K562 (cell line): ENCODE results near the gene MRGPRE. TPM values are rescaled to one million over a fixed set of nuclear protein-coding genes. Genes with fewer than 3 reads are reported as not detected.
A peak's percentile ranks its signal among the peaks of the same experiment; 100 is the strongest.

ENCODE experiments used
- ATAC-seq: fragments of 200-7000 bp; cut with Tn5 transposase; 3 replicates; pipeline ENCODE4 v1.9.1; 2020; ENCODE audit warnings: moderate library complexity
- Bru-seq: library from RNA; stranded (reverse); fragments of 400-500 nt; gene quantifications from one replicate; lab custom pipeline; 2021; lab: Mats Ljungman, UMichigan
- BruChase-seq, 2 experiments: library from RNA; stranded (reverse); fragments of 400-500 nt; gene quantifications; one replicate each; lab custom pipeline; 2021; lab: Mats Ljungman, UMichigan
- BruUV-seq: library from RNA; stranded (reverse); fragments of 400-500 nt; replicated peaks from 2 replicates; lab custom pipeline; 2021; lab: Mats Ljungman, UMichigan
- CTCF ChIA-PET: fragments of 300-600 bp; formaldehyde crosslinking; extraction: SDS; loops from one replicate; lab custom pipeline; 2021; ENCODE audit warnings: low intra/inter-chr PET ratio; lab: Yijun Ruan, JAX
- POLR2A ChIA-PET: fragments of 300-600, 350-650 bp; sonication (Branson Sonifier 250); formaldehyde crosslinking; extraction: SDS; loops from one replicate; lab custom pipeline; 2021; ENCODE audit warnings: antibody characterized with exemption, inconsistent platforms; lab: Yijun Ruan, JAX
- DNase-seq, 4 experiments: peaks; one replicate each; pipeline versions ENCODE4 v3.0.0 to v3.0.0-alpha.2; 2011 to 2018; ENCODE audit warnings: low spot score in 3 of 4, mixed read lengths in 3 of 4; ENCODE audit errors: extremely low read depth in 1 of 4
- FAIRE-seq: peaks from 2 replicates; lab custom pipeline; 2011; peaks lifted over from hg19 to GRCh38; lab: Jason Lieb, UNC
- H2AFZ ChIP-seq: 2 replicates; pipeline ENCODE4 v1.6.0; 2011; ENCODE audit warnings: low read depth, low read length, control low read depth, inconsistent platforms
- H3K27ac ChIP-seq: fragments of 200-600 bp; 3 replicates; pipeline ENCODE4 v1.8.0; 2011; ENCODE audit warnings: low read depth, mild to moderate bottlenecking, control low read depth, inconsistent platforms, low read length, moderate library complexity, mixed read lengths; ENCODE audit errors: extremely low read depth
- H3K27me3 ChIP-seq, 2 experiments: fragments of 300-600 bp in 1 of 2; 2 replicates in 1 of 2; 3 replicates in 1 of 2; pipeline versions ENCODE4 v1.6.0 to v1.8.0; 2011; ENCODE audit warnings: inconsistent platforms in 2 of 2, low read length in 2 of 2, mild to moderate bottlenecking in 1 of 2, mixed read lengths in 1 of 2, moderate library complexity in 1 of 2; ENCODE audit not compliant: control insufficient read depth in 2 of 2, insufficient read depth in 2 of 2
- H3K36me3 ChIP-seq: fragments of 300-600 bp; 3 replicates; pipeline ENCODE4 v1.8.0; 2011; ENCODE audit warnings: mild to moderate bottlenecking, low read length, inconsistent platforms; ENCODE audit not compliant: control insufficient read depth, insufficient read depth
- H3K4me1 ChIP-seq, 2 experiments: fragments of 200-600 bp in 1 of 2; replicated peaks in 1 of 2; 2 replicates in 1 of 2; 3 replicates in 1 of 2; pipeline versions ENCODE4 v1.5.1 to v1.8.0; 2011; ENCODE audit warnings: inconsistent platforms in 2 of 2, low read length in 2 of 2, mild to moderate bottlenecking in 1 of 2, mixed read lengths in 1 of 2, moderate library complexity in 1 of 2; ENCODE audit not compliant: control insufficient read depth in 2 of 2, insufficient read depth in 2 of 2
- H3K4me2 ChIP-seq: 2 replicates; pipeline ENCODE4 v1.6.1; 2011; ENCODE audit warnings: low read length, control low read depth, inconsistent platforms, mixed read lengths; ENCODE audit not compliant: insufficient read depth
- H3K4me3 ChIP-seq: fragments of 200-600 bp; sonication (generic), shearing (Covaris generic); 2 replicates; pipeline ENCODE4 v1.5.1; 2016; ENCODE audit warnings: control low read depth, inconsistent platforms
- H3K79me2 ChIP-seq: fragments of 200-600 bp; 3 replicates; pipeline ENCODE4 v1.8.0; 2011; ENCODE audit warnings: low read length, inconsistent platforms; ENCODE audit not compliant: control insufficient read depth, insufficient read depth
- H3K9ac ChIP-seq, 2 experiments: 2 replicates each; pipeline versions ENCODE4 v1.6.0 to v1.6.1; 2011; ENCODE audit warnings: low read depth in 2 of 2, low read length in 2 of 2, control low read depth in 1 of 2, inconsistent platforms in 1 of 2, mild to moderate bottlenecking in 1 of 2, mixed read lengths in 1 of 2; ENCODE audit not compliant: insufficient read depth in 1 of 2
- H3K9me1 ChIP-seq: one replicate; pipeline ENCODE4 v1.6.0; 2011; ENCODE audit warnings: inconsistent platforms, mild to moderate bottlenecking, low read length, moderate library complexity; ENCODE audit not compliant: control insufficient read depth, insufficient read depth
- H3K9me3 ChIP-seq: replicated peaks from 2 replicates; pipeline ENCODE4 v1.5.1; 2011; ENCODE audit warnings: low read depth, low read length, inconsistent platforms; ENCODE audit not compliant: control insufficient read depth, insufficient read depth
- H4K20me1 ChIP-seq: replicated peaks from 2 replicates; pipeline ENCODE4 v1.6.1; 2011; ENCODE audit warnings: low read length, inconsistent platforms, mixed read lengths; ENCODE audit not compliant: control insufficient read depth, insufficient read depth
- ATF4 ChIP-seq: fragments of 450-650 bp; formaldehyde crosslinking; IDR thresholded peaks from 2 replicates; pipeline ENCODE4 v1.4.0; 2022; ENCODE audit warnings: mild to moderate bottlenecking, moderate library complexity
- EWSR1 ChIP-seq: fragments of 450-650 bp; IDR thresholded peaks from 2 replicates; pipeline ENCODE4 v1.6.1; 2018; ENCODE audit warnings: borderline replicate concordance, mild to moderate bottlenecking, low read depth, moderate library complexity; ENCODE audit not compliant: partially characterized antibody
- FOS ChIP-seq: IDR thresholded peaks from 3 replicates; pipeline ENCODE4 v1.6.1; 2011; ENCODE audit not compliant: insufficient read length; ENCODE audit errors: extremely low read depth
- GABPB1 ChIP-seq: sonication (generic); formaldehyde crosslinking; IDR thresholded peaks from 2 replicates; pipeline ENCODE4 v1.8.0; 2022; ENCODE audit warnings: mild to moderate bottlenecking, missing genetic modification reagents
- MAFF ChIP-seq: IDR thresholded peaks from 2 replicates; pipeline ENCODE4 v1.6.1; 2012; ENCODE audit warnings: low read length, improper control_type of control experiment
- MLLT1 ChIP-seq, 2 experiments: fragments of 450-650 bp; IDR thresholded peaks; 2 replicates each; pipeline ENCODE4 v1.6.1; 2016
- NCOA4 ChIP-seq: fragments of 450-650 bp; IDR thresholded peaks from 2 replicates; pipeline ENCODE4 v1.6.1; 2018; ENCODE audit warnings: mild to moderate bottlenecking; ENCODE audit not compliant: partially characterized antibody
- RB1 ChIP-seq: fragments of 450-650 bp; IDR thresholded peaks from 2 replicates; pipeline ENCODE4 v1.6.1; 2017; ENCODE audit warnings: low read depth, mild to moderate bottlenecking
- TBL1XR1 ChIP-seq, 2 experiments: IDR thresholded peaks; 2 replicates each; pipeline ENCODE4 v1.6.1; 2012; ENCODE audit warnings: improper control_type of control experiment in 2 of 2, low read length in 2 of 2, mild to moderate bottlenecking in 1 of 2
- VEZF1 ChIP-seq: fragments of 200-800 bp; sonication (Bioruptor generic); IDR thresholded peaks from 2 replicates; pipeline ENCODE4 v1.6.1; 2017; ENCODE audit warnings: missing genetic modification characterization, missing compliant biosample characterization
- ZBTB17 ChIP-seq: fragments of 450-650 bp; formaldehyde crosslinking; IDR thresholded peaks from 2 replicates; pipeline ENCODE4 v1.4.0; 2020; ENCODE audit warnings: mild to moderate bottlenecking
- ZNF583 ChIP-seq: fragments of 250-450 bp; sonication (Bioruptor Pico); IDR thresholded peaks from 2 replicates; pipeline ENCODE4 v1.4.0; 2020
- ZNF780A ChIP-seq: fragments of 250-450 bp; sonication (Bioruptor Pico); IDR thresholded peaks from 2 replicates; pipeline ENCODE4 v1.5.0; 2021; ENCODE audit warnings: mild to moderate bottlenecking
- WGBS: fragments of 100-300 bp; shearing (Covaris generic); methylation state at CpG from one replicate; pipeline ENCODE4 v1.1.6; 2016; ENCODE audit warnings: low coverage, mixed read lengths; ENCODE audit not compliant: insufficient coverage; ENCODE audit errors: missing lambda C conversion rate; 5-methylcytosine and 5-hydroxymethylcytosine counted together
- in situ Hi-C: fragments of 300-500 bp; cut with MboI; formaldehyde crosslinking; loops from 4 replicates; pipeline ENCODE4 v1.15.0; 2018; ENCODE audit warnings: inconsistent platforms, mixed read lengths
- intact Hi-C: fragments of 100-400 bp; cut with micrococcal nuclease; formaldehyde crosslinking; loops from 2 replicates; pipeline ENCODE4 v1.14.2; 2022
- long read RNA-seq, 3 experiments: library from polyadenylated mRNA in 2 of 3; library from RNA in 1 of 3; unstranded in 2 of 3; stranded (forward) in 1 of 3; transcript quantifications; one replicate each; pipeline ENCODE4 v2.0.0, GENCODE V29; 2019 to 2022
- polyA minus RNA-seq, 3 experiments: library from RNA; depleted of rRNA, polyadenylated mRNA; stranded (reverse); fragments of >200 nt; gene quantifications; 2 replicates each; pipeline ENCODE4 v1.2.3, GENCODE V29; 2011
- polyA plus RNA-seq, 8 experiments: library from polyadenylated mRNA; depleted of rRNA in 4 of 8; stranded (reverse) in 5 of 8; unstranded in 3 of 8; fragments of >200 nt; fragmentation: Nextera tagmentation in 2 of 8; fragmentation: Illumina TruSeq in 1 of 8; extraction: Ambion mirVana in 2 of 8; extraction: Trizol in 1 of 8; gene quantifications; 2 replicates each; pipeline versions ENCODE4 v1.2.1 to v1.2.3, GENCODE V29; 2011 to 2014; ENCODE audit warnings: inconsistent platforms in 1 of 8, missing spikeins in 1 of 8
- total RNA-seq, 7 experiments: library from RNA; depleted of rRNA in 6 of 7; stranded (reverse); fragments of >200 nt in 6 of 7; fragmentation: Illumina TruSeq in 2 of 7; extraction: Trizol in 2 of 7; gene quantifications; 2 replicates each; pipeline versions ENCODE4 v1.2.1 to v1.2.3, GENCODE V29; 2011 to 2021; ENCODE audit warnings: low replicate concordance in 1 of 7

The MRGPRE gene
- total RNA-seq (2011; cell fraction: chromatin; rRNA removed; ENCODE audit: low replicate concordance) = not detected in 2 replicates
- not detected in 2 replicates for total RNA-seq (2011; cell fraction: nucleolus; rRNA removed)
- not detected in 2 replicates for total RNA-seq (2011; cell fraction: nucleoplasm; rRNA removed)
- not detected in 2 replicates for total RNA-seq (2014; rRNA removed)
- not detected in 2 replicates for total RNA-seq (2014; rRNA removed; fragmentation: Illumina TruSeq; extraction: Trizol)
- not detected in 2 replicates for total RNA-seq (2015; rRNA removed; fragmentation: Illumina TruSeq; extraction: Trizol)
- not detected in 2 replicates for total RNA-seq (2021)
- polyA plus RNA-seq (2011; rRNA removed) = not detected in 2 replicates
- polyA plus RNA-seq (2011; cell fraction: cytosol; rRNA removed) = 0.09 TPM in 1 of 2 replicates, not detected in the other
- polyA plus RNA-seq (2011; cell fraction: nucleus; rRNA removed) = not detected in 2 replicates
- polyA plus RNA-seq (2012) = not detected in 2 replicates
- not detected in 2 replicates for polyA plus RNA-seq (2014; fragmentation: Illumina TruSeq; extraction: Trizol)
- not detected for polyA plus RNA-seq (2014; fragmentation: Nextera tagmentation; extraction: Ambion mirVana)
- polyA plus RNA-seq (2014; rRNA removed) = not detected in 2 replicates
- not detected in 2 replicates for polyA minus RNA-seq (2011; rRNA and poly(A)+ RNA removed)
- not detected in 2 replicates for polyA minus RNA-seq (2011; cell fraction: cytosol; rRNA and poly(A)+ RNA removed)
- polyA minus RNA-seq (2011; cell fraction: nucleus; rRNA and poly(A)+ RNA removed) = not detected in 2 replicates
- percentile 18 among the genes with signal in this experiment for Bru-seq, nascent RNA
- percentile 13 among the genes with signal in this experiment for BruChase-seq, experiment 1, labeled RNA remaining after a 2-hour chase
- not detected for BruChase-seq, experiment 2, labeled RNA remaining after a 6-hour chase
- long read RNA-seq, experiment 1 = 0 reads
- long read RNA-seq, experiment 2 = 0 reads
- long read RNA-seq, experiment 3 = 0 reads

- Histone ChIP-seq H3K4me2 (peak within 1 kb of the TSS; percentile 68), H3K9me3 (no peaks in the 10 kb centered on the region), H3K27me3 (no peaks in the 10 kb centered on the region), H3K9me1 (peaks cover 4% of the 10 kb centered on the region), H3K9ac (peak within 1 kb of the TSS; percentile 33 to 86; a peak in 3 of 4 replicates), H3K36me3 (no peaks in the 10 kb centered on the region), H3K4me1 (peaks cover 16 to 54% of the 10 kb centered on the region in 2 experiments), H3K79me2 (no peaks in the 10 kb centered on the region), H2AFZ (peak within 1 kb of the TSS; percentile 79), H3K27ac (no peak within 1 kb of the TSS; the same call in 2 of the 3 replicates), H4K20me1 (no peaks in the 10 kb centered on the region), H3K4me3 (no peak within 1 kb of the TSS)
- ATAC-seq (peak; percentile 89), FAIRE-seq (peak; percentile 48), DNase-seq (peak; percentile 85 to 98 (median 92))
- intact Hi-C loops (no loop called here), in situ Hi-C loops (no loop called here)
- POLR2A ChIA-PET = interaction anchor here (0.6 to 1.2 kb wide), 3 partner anchors 11 to 18 kb away, joined by 3 to 4 read pairs (median 3); no protein-coding TSS in a partner anchor
- WGBS = 54% methylated on average over 37 of the region's 39 CpGs
- no TSS peak for BruUV-seq
- CTCF ChIA-PET = no interaction called here
- no peak for TF ChIP-seq NCOA4
- TF ChIP-seq ZNF583 (CRISPR knock-in tag) = no peak
- no peak for TF ChIP-seq GABPB1 (CRISPR knock-in tag)
- no peak for TF ChIP-seq ZBTB17 (CRISPR knock-in tag)
- no peak for TF ChIP-seq EWSR1
- TF ChIP-seq FOS = no peak
- TF ChIP-seq MLLT1 (IDR thresholded peaks at IDR 0.05) = no peak
- TF ChIP-seq RB1 = no peak
- no peak for TF ChIP-seq ATF4 (CRISPR knock-in tag)
- no peak for TF ChIP-seq MAFF
- peak; percentile 16; the same call in 1 of the 2 replicates for TF ChIP-seq VEZF1 (CRISPR knock-in tag)
- no peak for TF ChIP-seq ZNF780A
- no peak for TF ChIP-seq TBL1XR1 (IDR thresholded peaks at IDR 0.05; ENCODE audit: low read length in 2 of 2)
Measured at GRCh38 chr11:3231851-3232744, at the start of gene MRGPRE. TSS of gene MRGPRE (minus strand) at chr11:3232417. CDS start at chr11:3228799, 3,618 bp downstream.
